ENCODE results near the gene CSH2. TPM values are rescaled to one million over a fixed set of nuclear protein-coding genes. Genes with fewer than 3 reads are reported as not detected.

The CSH2 gene
- total RNA-seq, 4 donors from 2014 or later: not detected

DNA sequence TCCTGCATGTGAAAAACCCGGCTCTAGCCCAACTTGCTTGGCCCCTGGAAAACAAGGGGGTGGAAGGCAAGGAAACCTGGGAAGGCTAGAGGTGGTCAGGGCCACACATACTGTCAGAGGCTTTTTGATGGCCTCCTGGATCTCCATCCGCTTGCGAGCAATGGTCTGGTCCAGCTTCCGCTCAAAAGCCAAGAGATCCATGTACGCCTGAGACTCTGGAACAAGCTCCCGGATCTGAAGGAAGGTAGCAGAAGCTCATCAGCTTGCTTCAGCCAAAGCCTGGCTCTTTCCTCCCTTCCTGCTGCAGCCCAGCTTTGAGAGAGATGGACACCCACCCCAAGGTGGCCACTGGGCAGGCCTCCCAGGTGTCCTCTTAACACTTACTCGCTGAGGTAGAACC lies 36.7 kb downstream of the CSH2 start:
- Histone ChIP-seq H3K4me1 (peaks cover 48 to 58% of the 10 kb centered on the region in 2 donors), H3K36me3 (peaks cover 44 to 48% of the 10 kb centered on the region in 2 donors), H3K9me3 (no peaks in the 10 kb centered on the region), H3K27ac (peak overlapping the region in 2 of 3 donors; percentile 76 to 82), H3K4me3 (replicated peaks in 1 of 3) (no peak overlapping the region), H3K27me3 (no peaks in the 10 kb centered on the region)
- intact Hi-C loops (cut with DNase I): loop anchor here (5.0 kb wide), 1 partner anchor 65 kb away; the partner anchor contains the start of genes CCDC47 and DDX42
- 90 to 97% methylated on average over 6 to 7 of the region's 7 CpGs for WGBS, 2 donors
- DNase-seq: no peak
- TF ChIP-seq POLR2A (IDR thresholded peaks at IDR 0.05): no peak
- TF ChIP-seq, protein P1, sequence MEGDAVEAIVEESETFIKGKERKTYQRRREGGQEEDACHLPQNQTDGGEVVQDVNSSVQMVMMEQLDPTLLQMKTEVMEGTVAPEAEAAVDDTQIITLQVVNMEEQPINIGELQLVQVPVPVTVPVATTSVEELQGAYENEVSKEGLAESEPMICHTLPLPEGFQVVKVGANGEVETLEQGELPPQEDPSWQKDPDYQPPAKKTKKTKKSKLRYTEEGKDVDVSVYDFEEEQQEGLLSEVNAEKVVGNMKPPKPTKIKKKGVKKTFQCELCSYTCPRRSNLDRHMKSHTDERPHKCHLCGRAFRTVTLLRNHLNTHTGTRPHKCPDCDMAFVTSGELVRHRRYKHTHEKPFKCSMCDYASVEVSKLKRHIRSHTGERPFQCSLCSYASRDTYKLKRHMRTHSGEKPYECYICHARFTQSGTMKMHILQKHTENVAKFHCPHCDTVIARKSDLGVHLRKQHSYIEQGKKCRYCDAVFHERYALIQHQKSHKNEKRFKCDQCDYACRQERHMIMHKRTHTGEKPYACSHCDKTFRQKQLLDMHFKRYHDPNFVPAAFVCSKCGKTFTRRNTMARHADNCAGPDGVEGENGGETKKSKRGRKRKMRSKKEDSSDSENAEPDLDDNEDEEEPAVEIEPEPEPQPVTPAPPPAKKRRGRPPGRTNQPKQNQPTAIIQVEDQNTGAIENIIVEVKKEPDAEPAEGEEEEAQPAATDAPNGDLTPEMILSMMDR (IDR thresholded peaks at IDR 0.05): no peak

DNA sequence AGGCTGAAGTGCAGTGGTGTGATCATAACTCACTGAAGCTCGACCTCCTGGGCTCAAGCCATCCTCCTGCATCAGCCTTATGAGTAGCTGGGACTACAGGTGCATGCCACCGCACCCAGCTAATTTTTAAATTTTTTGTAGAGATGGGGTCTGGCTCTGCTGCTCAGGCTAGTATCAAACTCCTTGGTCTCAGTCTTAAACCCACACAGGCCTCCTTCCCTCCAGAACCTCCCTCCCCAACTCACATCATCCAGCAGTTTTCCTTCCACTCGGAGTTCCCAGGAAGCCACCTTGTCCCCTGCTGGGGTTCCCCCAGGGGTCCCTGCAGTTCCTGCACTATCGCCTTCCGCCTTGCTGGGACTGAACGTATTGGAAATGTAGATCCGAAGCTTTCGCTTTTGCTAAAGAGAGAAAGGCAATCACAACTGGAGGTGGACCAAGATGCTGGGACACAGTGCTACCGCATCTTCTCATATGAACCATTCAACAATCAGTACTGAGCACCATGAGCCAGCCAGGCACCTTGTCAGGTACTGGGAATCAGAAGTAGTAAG lies 38.2 kb downstream of the CSH2 start:
- Histone ChIP-seq H3K9me3 (no peaks in the 10 kb centered on the region), H3K4me1 (peaks cover 33 to 44% of the 10 kb centered on the region in 2 donors), H3K36me3 (peaks cover 59 to 64% of the 10 kb centered on the region in 2 donors), H3K27ac (peak overlapping the region; percentile 24 to 60 (median 56)), H3K27me3 (no peaks in the 10 kb centered on the region), H3K4me3 (replicated peaks in 1 of 3) (no peak overlapping the region)
- WGBS, 2 donors: 83 to 86% methylated on average over 9 of the region's 9 CpGs
- DNase-seq: no peak
- intact Hi-C loops (cut with DNase I): loop anchor here (5.0 kb wide), 1 partner anchor 63 kb away; the partner anchor contains the start of genes CCDC47 and DDX42
- TF ChIP-seq, protein P1 (IDR thresholded peaks at IDR 0.05): peak in 1 of 6 experiments; percentile 0
- TF ChIP-seq POLR2A (IDR thresholded peaks at IDR 0.05): no peak

DNA sequence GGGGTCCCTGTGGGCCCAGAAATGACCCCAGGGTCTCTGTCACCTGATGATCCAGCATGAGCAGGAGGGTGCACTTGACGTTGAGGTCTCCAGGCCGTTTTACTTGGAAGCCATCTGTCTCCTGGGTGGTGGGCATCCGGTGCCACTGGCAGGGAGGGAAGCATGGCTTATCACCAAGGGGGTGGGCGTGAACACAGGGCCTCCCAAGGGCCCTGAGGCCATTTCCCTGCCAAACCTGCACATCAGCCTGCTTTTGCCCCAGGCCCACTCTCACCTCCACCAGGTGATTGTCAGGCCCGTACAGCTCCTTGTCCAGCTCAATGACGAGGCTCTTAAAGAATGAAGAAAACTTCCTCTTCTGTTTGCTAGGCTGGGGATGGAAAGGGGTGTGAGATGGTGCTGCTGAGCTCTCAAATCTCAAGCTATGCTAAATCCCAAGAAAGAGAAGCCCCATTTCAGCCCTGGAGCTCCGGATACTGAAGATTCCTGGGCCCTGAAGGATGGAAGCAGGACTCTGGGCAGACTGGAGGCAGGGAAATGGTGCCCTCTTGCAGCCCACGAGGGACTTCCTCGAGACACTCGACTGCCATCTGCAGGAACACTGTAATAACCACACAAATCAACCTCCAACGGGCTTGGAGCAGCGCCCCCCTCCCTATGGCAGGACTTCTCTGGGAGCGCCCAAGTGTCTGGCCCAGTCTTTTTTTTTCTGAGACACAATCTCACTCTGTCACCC lies 38.9 kb downstream of the CSH2 start:
- Histone ChIP-seq H3K36me3 (peaks cover 66 to 70% of the 10 kb centered on the region in 2 donors), H3K4me3 (replicated peaks in 1 of 3) (no peak overlapping the region), H3K27ac (peak overlapping the region; percentile 24 to 56 (median 33)), H3K4me1 (peaks cover 27 to 37% of the 10 kb centered on the region in 2 donors), H3K9me3 (no peaks in the 10 kb centered on the region), H3K27me3 (no peaks in the 10 kb centered on the region)
- WGBS, 2 donors: 40 to 50% methylated on average over 10 to 13 of the region's 13 CpGs
- intact Hi-C loops (cut with DNase I): loop anchor here (5.0 kb wide), 1 partner anchor 62 kb away; the partner anchor contains the start of genes CCDC47 and DDX42
- DNase-seq: peak; percentile 88 to 89
- TF ChIP-seq, protein P1 (IDR thresholded peaks at IDR 0.05): peak in 5 of 6 experiments; percentile 30 to 62 (median 44)
- no peak for TF ChIP-seq POLR2A (IDR thresholded peaks at IDR 0.05)

DNA sequence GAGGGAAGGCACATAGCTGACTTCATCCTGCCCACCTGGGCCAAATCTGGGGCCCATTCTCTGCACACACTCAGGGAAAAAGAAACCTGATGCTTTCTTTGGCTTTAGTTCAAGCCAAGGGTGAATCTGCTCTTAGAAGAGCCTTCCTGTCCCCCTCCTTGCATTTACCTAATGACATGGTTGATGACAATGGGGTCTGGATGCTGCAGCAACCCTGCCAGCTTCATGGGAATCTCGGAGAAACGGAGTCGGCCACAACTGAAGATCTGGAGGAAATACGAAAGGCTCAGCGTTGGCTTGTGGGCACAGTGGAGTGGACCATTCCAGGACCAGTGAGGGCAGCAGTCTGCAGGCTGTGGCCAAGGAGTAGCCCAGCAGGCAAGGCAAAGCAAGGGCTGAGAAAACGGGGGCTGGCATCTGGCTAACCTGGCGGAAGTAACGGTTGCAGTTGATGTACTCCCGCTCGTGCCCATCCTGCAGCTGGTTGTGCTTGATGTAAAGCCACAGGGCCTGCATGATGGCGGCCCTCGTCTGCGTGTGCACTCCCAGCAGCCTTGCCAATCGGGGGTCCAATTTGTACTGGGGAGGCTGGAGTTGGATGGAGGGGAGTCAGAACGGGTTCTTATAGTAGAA lies 39.6 kb downstream of the CSH2 start:
- Histone ChIP-seq H3K9me3 (no peaks in the 10 kb centered on the region), H3K4me3 (replicated peaks in 1 of 3) (no peak overlapping the region), H3K27me3 (no peaks in the 10 kb centered on the region), H3K36me3 (peaks cover 69 to 74% of the 10 kb centered on the region in 2 donors), H3K4me1 (peaks cover 19 to 34% of the 10 kb centered on the region in 2 donors), H3K27ac (no peak overlapping the region)
- 94 to 95% methylated on average over 15 of the region's 15 CpGs for WGBS, 2 donors
- DNase-seq: no peak
- no peak for TF ChIP-seq POLR2A (IDR thresholded peaks at IDR 0.05)
- intact Hi-C loops (cut with DNase I): no loop called here

DNA sequence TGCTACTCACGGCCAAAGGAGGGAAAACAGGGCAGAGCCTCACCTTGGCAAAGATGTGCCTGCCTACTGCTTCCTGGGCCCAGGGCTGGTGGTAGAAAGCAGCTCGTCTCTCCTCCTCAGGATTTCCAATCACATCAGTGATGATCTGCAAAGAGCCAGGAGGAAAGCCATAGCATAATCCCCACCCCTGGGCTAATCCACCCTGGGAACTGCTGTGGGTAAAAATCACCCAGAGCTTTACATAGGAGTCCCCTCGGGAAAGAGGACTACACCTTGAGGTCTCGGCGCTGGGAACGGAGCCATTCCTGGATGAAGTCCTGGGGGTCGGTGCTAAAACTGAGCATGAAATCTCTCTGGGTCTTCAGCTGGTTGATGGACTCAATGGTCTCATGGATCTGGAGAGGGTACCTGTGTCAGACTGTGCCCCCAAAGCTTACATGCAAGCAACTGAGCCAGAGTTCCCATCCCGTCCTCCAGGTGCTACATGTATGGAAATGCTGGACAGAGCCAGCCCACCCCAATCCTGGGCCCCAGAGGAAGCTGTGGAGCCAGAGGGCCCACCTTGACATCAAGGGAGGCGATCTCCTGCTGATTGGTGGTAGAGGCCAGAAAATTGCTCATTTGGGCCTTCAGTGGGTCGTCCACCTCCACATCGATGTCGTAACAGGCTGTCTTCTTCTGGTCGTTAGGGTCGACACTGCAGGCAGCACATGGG lies 40.3 kb downstream of the CSH2 start:
- Histone ChIP-seq H3K9me3 (no peaks in the 10 kb centered on the region), H3K4me1 (peaks cover 14 to 34% of the 10 kb centered on the region in 2 donors), H3K4me3 (replicated peaks in 1 of 3) (no peak overlapping the region), H3K27me3 (no peaks in the 10 kb centered on the region), H3K27ac (no peak overlapping the region), H3K36me3 (peaks cover 69 to 74% of the 10 kb centered on the region in 2 donors)
- DNase-seq: no peak
- TF ChIP-seq, protein P1 (IDR thresholded peaks at IDR 0.05): no peak
- no peak for TF ChIP-seq POLR2A (IDR thresholded peaks at IDR 0.05)
- 84 to 90% methylated on average over 9 to 14 of the region's 14 CpGs for WGBS, 2 donors
- intact Hi-C loops (cut with DNase I): no loop called here

Data from thyroid gland (tissue), 4 donors.